ENCODE data around the gene KIAA0040. TPM values are rescaled to one million over a fixed set of nuclear protein-coding genes. Genes with fewer than 3 reads are reported as not detected.

KIAA0040 gene
- total RNA-seq, 2 experiments from 2014 or later: 32.9 to 34.5 TPM

- intact Hi-C loops (cut with micrococcal nuclease): no loop called here
- Mint-ChIP-seq H3K27me3 (no peaks in the 10 kb centered on the region), H3K4me1 (ENCODE audit: low read depth) (peaks cover 11% of the 10 kb centered on the region), H3K36me3 (no peaks in the 10 kb centered on the region), H3K4me3 (no peak overlapping the region), H3K9me3 (no peaks in the 10 kb centered on the region), H3K27ac (no peak overlapping the region)
- CTCF ChIA-PET: interaction anchor here (1.2 kb wide), 1 partner anchor 44 kb away, joined by 3 read pairs; no protein-coding TSS in a partner anchor
- DNase-seq: no peak
- POLR2A ChIA-PET: interaction anchor here (0.6 kb wide), 1 partner anchor 1500 kb away, joined by 5 read pairs; no protein-coding TSS in a partner anchor
These were observed 5.8 kb upstream of the KIAA0040 start for GRCh38 chr1:175198332-175198731.

GRCh38 chr1:175197531-175197930, 5.0 kb upstream of the KIAA0040 start:
- CTCF ChIA-PET: no interaction called here

GRCh38 chr1:175195798-175196197, 3.2 kb upstream of the KIAA0040 start:
- Mint-ChIP-seq H3K27ac (no peak overlapping the region), H3K27me3 (no peaks in the 10 kb centered on the region), H3K9me3 (no peaks in the 10 kb centered on the region), H3K36me3 (peaks cover 9% of the 10 kb centered on the region), H3K4me1 (ENCODE audit: low read depth) (peaks cover 19% of the 10 kb centered on the region), H3K4me3 (no peak overlapping the region)
- intact Hi-C loops (cut with micrococcal nuclease): no loop called here
- ChIA-PET POLR2A (no interaction called here), CTCF (interaction anchor here (0.7 to 2.0 kb wide), 4 partner anchors 16 to 1262 kb away, joined by 3 to 7 read pairs (median 4); no protein-coding TSS in a partner anchor)
- DNase-seq: no peak

More at GRCh38 chr1:175197531-175197930, 5.0 kb upstream of the KIAA0040 start:
- intact Hi-C loops (cut with micrococcal nuclease): no loop called here
- H3K4me3 Mint-ChIP-seq: no peak overlapping the region
- no peaks in the 10 kb centered on the region for H3K36me3 Mint-ChIP-seq
- H3K4me1 Mint-ChIP-seq (ENCODE audit: low read depth): peaks cover 13% of the 10 kb centered on the region
- H3K27me3 Mint-ChIP-seq: no peaks in the 10 kb centered on the region
- no peaks in the 10 kb centered on the region for H3K9me3 Mint-ChIP-seq
- DNase-seq: peak; percentile 24
- H3K27ac Mint-ChIP-seq: no peak overlapping the region
- POLR2A ChIA-PET: no interaction called here

GRCh38 chr1:175195281-175195680, 2.7 kb upstream of the KIAA0040 start:
- intact Hi-C loops (cut with micrococcal nuclease): no loop called here
- Mint-ChIP-seq H3K36me3 (peaks cover 13% of the 10 kb centered on the region), H3K27me3 (no peaks in the 10 kb centered on the region), H3K9me3 (no peaks in the 10 kb centered on the region), H3K4me1 (ENCODE audit: low read depth) (peaks cover 24% of the 10 kb centered on the region), H3K27ac (no peak overlapping the region), H3K4me3 (no peak overlapping the region)
- ChIA-PET POLR2A (no interaction called here), CTCF (interaction anchor here (0.6 to 2.0 kb wide), 6 partner anchors 16 to 1263 kb away, joined by 3 to 7 read pairs (median 3); no protein-coding TSS in a partner anchor)
- DNase-seq: no peak

- no peak for DNase-seq
- ChIA-PET CTCF (interaction anchor here (0.8 to 1.8 kb wide), 7 partner anchors 13 to 126 kb away, joined by 3 to 10 read pairs (median 4); no protein-coding TSS in a partner anchor), POLR2A (interaction anchor here (1.3 kb wide), 1 partner anchor 10 kb away, joined by 3 read pairs; no protein-coding TSS in a partner anchor)
- H3K4me1 Mint-ChIP-seq (ENCODE audit: low read depth): peaks cover 41% of the 10 kb centered on the region
- intact Hi-C loops (cut with micrococcal nuclease): loop anchor here (2.0 kb wide), 1 partner anchor 195 kb away; the partner anchor contains the start of gene CACYBP
- H3K27me3 Mint-ChIP-seq: no peaks in the 10 kb centered on the region
- no peak overlapping the region for H3K27ac Mint-ChIP-seq
- H3K36me3 Mint-ChIP-seq: peaks cover 18% of the 10 kb centered on the region
- peak overlapping the region; percentile 28 for H3K4me3 Mint-ChIP-seq
- no peaks in the 10 kb centered on the region for H3K9me3 Mint-ChIP-seq
These were observed 943 bp upstream of the KIAA0040 start for GRCh38 chr1:175193527-175193910.

GRCh38 chr1:175192111-175192629, 406 bp downstream of the KIAA0040 start:
- DNase-seq: peak; percentile 59
- POLR2A ChIA-PET: interaction anchor here (1.1 to 2.4 kb wide), 4 partner anchors 12 to 169 kb away, joined by 3 to 8 read pairs (median 4); partner anchors contain the start of gene MRPS14
- Mint-ChIP-seq H3K4me1 (ENCODE audit: low read depth) (peaks cover 48% of the 10 kb centered on the region), H3K27ac (peak overlapping the region; percentile 93), H3K4me3 (peak overlapping the region; percentile 95), H3K36me3 (peaks cover 32% of the 10 kb centered on the region), H3K9me3 (no peaks in the 10 kb centered on the region), H3K27me3 (no peaks in the 10 kb centered on the region)
- intact Hi-C loops (cut with micrococcal nuclease): loop anchor here (1.0 to 2.0 kb wide), 2 partner anchors 17 to 193 kb away; partner anchors contain the start of gene CACYBP
- CTCF ChIA-PET: interaction anchor here (0.8 to 6.5 kb wide), 9 partner anchors 13 to 163 kb away, joined by 3 to 43 read pairs (median 5); no protein-coding TSS in a partner anchor

GRCh38 chr1:175191659-175192058, 917 bp downstream of the KIAA0040 start:
- H3K4me3 Mint-ChIP-seq: peak overlapping the region; percentile 95
- intact Hi-C loops (cut with micrococcal nuclease): loop anchor here (1.0 to 2.0 kb wide), 3 partner anchors 18 to 1015 kb away; partner anchors contain the start of genes CACYBP and COP1
- H3K27me3 Mint-ChIP-seq: no peaks in the 10 kb centered on the region
- POLR2A ChIA-PET: interaction anchor here (1.1 to 2.4 kb wide), 4 partner anchors 12 to 168 kb away, joined by 3 to 8 read pairs (median 4); partner anchors contain the start of gene MRPS14
- peak overlapping the region; percentile 93 for H3K27ac Mint-ChIP-seq
- CTCF ChIA-PET: interaction anchor here (0.8 to 6.5 kb wide), 9 partner anchors 13 to 162 kb away, joined by 3 to 43 read pairs (median 5); no protein-coding TSS in a partner anchor
- peaks cover 37% of the 10 kb centered on the region for H3K36me3 Mint-ChIP-seq
- peaks cover 53% of the 10 kb centered on the region for H3K4me1 Mint-ChIP-seq (ENCODE audit: low read depth)
- peak; percentile 44 for DNase-seq
- no peaks in the 10 kb centered on the region for H3K9me3 Mint-ChIP-seq

GRCh38 chr1:175188936-175189335, 3.6 kb downstream of the KIAA0040 start:
- Mint-ChIP-seq H3K9me3 (no peaks in the 10 kb centered on the region), H3K27ac (peak overlapping the region; percentile 93), H3K27me3 (no peaks in the 10 kb centered on the region), H3K4me1 (ENCODE audit: low read depth) (peaks cover 74% of the 10 kb centered on the region), H3K4me3 (peak overlapping the region; percentile 95), H3K36me3 (peaks cover 51% of the 10 kb centered on the region)
- ChIA-PET POLR2A (interaction anchor here (1.9 kb wide), 1 partner anchor 15 kb away, joined by 6 read pairs; no protein-coding TSS in a partner anchor), CTCF (interaction anchor here (0.6 to 6.5 kb wide), 7 partner anchors 15 to 130 kb away, joined by 3 to 43 read pairs (median 5); no protein-coding TSS in a partner anchor)
- intact Hi-C loops (cut with micrococcal nuclease): loop anchor here (1.0 kb wide), 3 partner anchors 20 to 166 kb away; partner anchors contain the start of gene MRPS14
- peak; percentile 81 for DNase-seq

GRCh38 chr1:175186433-175187160, 6.0 kb downstream of the KIAA0040 start:
- Mint-ChIP-seq H3K27ac (peak overlapping the region; percentile 14), H3K27me3 (no peaks in the 10 kb centered on the region), H3K36me3 (peaks cover 50% of the 10 kb centered on the region), H3K4me1 (ENCODE audit: low read depth) (peaks cover 92% of the 10 kb centered on the region), H3K9me3 (no peaks in the 10 kb centered on the region), H3K4me3 (no peak overlapping the region)
- ChIA-PET CTCF (interaction anchor here (0.8 to 6.5 kb wide), 3 partner anchors 31 to 40 kb away, joined by 3 to 43 read pairs (median 23); no protein-coding TSS in a partner anchor), POLR2A (no interaction called here)
- no peak for DNase-seq
- intact Hi-C loops (cut with micrococcal nuclease): no loop called here

- no peaks in the 10 kb centered on the region for H3K9me3 Mint-ChIP-seq
- ChIA-PET CTCF (no interaction called here), POLR2A (no interaction called here)
- no peak for DNase-seq
- no peak overlapping the region for H3K4me3 Mint-ChIP-seq
- H3K27ac Mint-ChIP-seq: no peak overlapping the region
- intact Hi-C loops (cut with micrococcal nuclease): no loop called here
- H3K27me3 Mint-ChIP-seq: no peaks in the 10 kb centered on the region
- H3K4me1 Mint-ChIP-seq (ENCODE audit: low read depth): peaks cover 94% of the 10 kb centered on the region
- peaks cover 52% of the 10 kb centered on the region for H3K36me3 Mint-ChIP-seq
These were observed 6.7 kb downstream of the KIAA0040 start for GRCh38 chr1:175185903-175186302.

GRCh38 chr1:175183586-175183985, 9.0 kb downstream of the KIAA0040 start:
- no peak overlapping the region for H3K4me3 Mint-ChIP-seq
- H3K27ac Mint-ChIP-seq: no peak overlapping the region
- intact Hi-C loops (cut with micrococcal nuclease): no loop called here
- peaks cover 88% of the 10 kb centered on the region for H3K4me1 Mint-ChIP-seq (ENCODE audit: low read depth)
- H3K9me3 Mint-ChIP-seq: no peaks in the 10 kb centered on the region
- H3K27me3 Mint-ChIP-seq: no peaks in the 10 kb centered on the region
- peaks cover 42% of the 10 kb centered on the region for H3K36me3 Mint-ChIP-seq
- CTCF ChIA-PET: interaction anchor here (0.6 to 3.2 kb wide), 5 partner anchors 14 to 137 kb away, joined by 3 to 13 read pairs (median 5); no protein-coding TSS in a partner anchor
- DNase-seq: no peak
- POLR2A ChIA-PET: no interaction called here

Measured in activated CD4-positive, alpha-beta memory T cell treated with anti-CD3 and anti-CD28 coated beads for 36 hours (primary cell).